ENCODE results near the gene SIRPG.

DNA sequence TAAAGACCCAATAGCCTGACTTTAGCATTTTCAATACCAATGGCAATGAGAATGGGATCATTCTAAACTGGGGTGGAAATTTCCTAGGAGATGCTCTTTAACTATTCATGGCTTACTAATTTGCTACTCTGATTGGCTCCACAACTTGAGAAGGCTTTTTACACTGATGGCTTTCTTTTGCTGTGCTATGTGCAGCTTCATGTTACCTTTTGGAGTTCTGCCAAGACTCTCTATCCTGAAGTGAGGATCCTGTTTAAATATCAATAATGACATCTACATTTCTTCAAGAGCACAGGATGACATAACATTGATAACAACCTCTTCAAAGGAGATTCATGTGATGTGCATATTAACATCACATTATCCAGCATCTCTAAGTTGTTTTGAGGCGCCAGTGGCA is 43.4 kb upstream of the SIRPG start:
- no peak for TF ChIP-seq JUNB (IDR thresholded peaks at IDR 0.05)
- no peak for TF ChIP-seq CTCF (IDR thresholded peaks at IDR 0.05)
- no peak for TF ChIP-seq POLR2A (IDR thresholded peaks at IDR 0.05; ENCODE audit: low read length)
- no peak for TF ChIP-seq CHD2 (IDR thresholded peaks at IDR 0.05; ENCODE audit: low read length, partially characterized antibody)
- no peak for TF ChIP-seq REST (IDR thresholded peaks at IDR 0.05)
- TF ChIP-seq HMGXB4 (CRISPR knock-in tag; IDR thresholded peaks at IDR 0.05; ENCODE audit: borderline replicate concordance) = no peak
- no peak for TF ChIP-seq NR3C1 (IDR thresholded peaks at IDR 0.05)
- TF ChIP-seq EP300 (IDR thresholded peaks at IDR 0.05) = no peak
